ENCODE results near the gene TASP1. TPM values are rescaled to one million over a fixed set of nuclear protein-coding genes. Genes with fewer than 3 reads are reported as not detected.

The TASP1 gene
- total RNA-seq, 1 experiment from 2014 or later: 19.0 TPM

- H3K36me3 Mint-ChIP-seq (ENCODE audit: insufficient read depth, unreplicated experiment): no peaks in the 10 kb centered on the region
- intact Hi-C loops (cut with micrococcal nuclease): no loop called here
- TF ChIP-seq CTCF (IDR thresholded peaks at IDR 0.05; ENCODE audit: unreplicated experiment): no peak
- BruUV-seq (replicated peaks): no TSS peak
- CTCF ChIA-PET: interaction anchor here (0.6 to 3.6 kb wide), 8 partner anchors 9 to 478 kb away, joined by 3 to 18 read pairs (median 4); no protein-coding TSS in a partner anchor
- no peak overlapping the region for H3K4me3 Mint-ChIP-seq (ENCODE audit: unreplicated experiment)
- H3K27ac Mint-ChIP-seq (ENCODE audit: low read depth, unreplicated experiment): no peak overlapping the region
- peaks cover 5% of the 10 kb centered on the region for H3K9me3 Mint-ChIP-seq (ENCODE audit: unreplicated experiment)
- POLR2A ChIA-PET: no interaction called here
- H3K27me3 Mint-ChIP-seq (ENCODE audit: insufficient read depth, unreplicated experiment): no peaks in the 10 kb centered on the region
- no peak for DNase-seq (ENCODE audit: unreplicated experiment)
- H3K4me1 Mint-ChIP-seq (ENCODE audit: insufficient read depth, unreplicated experiment): no peaks in the 10 kb centered on the region
Measured at GRCh38 chr20:13341737-13342393, 296.9 kb downstream of the TASP1 start.

- no peak overlapping the region for H3K4me3 Mint-ChIP-seq (ENCODE audit: unreplicated experiment)
- CTCF ChIA-PET: interaction anchor here (0.6 to 3.6 kb wide), 7 partner anchors 15 to 1635 kb away, joined by 3 to 18 read pairs (median 4); no protein-coding TSS in a partner anchor
Measured at GRCh38 chr20:13340088-13340487, 298.6 kb downstream of the TASP1 start.

More at GRCh38 chr20:13340088-13340487, 298.6 kb downstream of the TASP1 start:
- no peak for TF ChIP-seq CTCF (IDR thresholded peaks at IDR 0.05; ENCODE audit: unreplicated experiment)
- H3K27ac Mint-ChIP-seq (ENCODE audit: low read depth, unreplicated experiment): no peak overlapping the region
- H3K4me1 Mint-ChIP-seq (ENCODE audit: insufficient read depth, unreplicated experiment): peaks cover 11% of the 10 kb centered on the region
- peaks cover 5% of the 10 kb centered on the region for H3K9me3 Mint-ChIP-seq (ENCODE audit: unreplicated experiment)
- BruUV-seq (replicated peaks): no TSS peak
- intact Hi-C loops (cut with micrococcal nuclease): no loop called here
- DNase-seq (ENCODE audit: unreplicated experiment): peak; percentile 25
- no peaks in the 10 kb centered on the region for H3K27me3 Mint-ChIP-seq (ENCODE audit: insufficient read depth, unreplicated experiment)
- POLR2A ChIA-PET: interaction anchor here (0.8 kb wide), 1 partner anchor 29 kb away, joined by 3 read pairs; no protein-coding TSS in a partner anchor
- no peaks in the 10 kb centered on the region for H3K36me3 Mint-ChIP-seq (ENCODE audit: insufficient read depth, unreplicated experiment)

Other genes with a start within 250 kb of the TASP1 start
- 17.4 and 21.2 TPM in 2 replicates for gene ESF1, start 146.0 kb upstream of the TASP1 start, total RNA-seq (2022)
- 43.4 and 44.1 TPM in 2 replicates for gene NDUFAF5, start 146.1 kb upstream of the TASP1 start, total RNA-seq (2022)